Fibroblast of peridontal ligament (primary cell): ENCODE results near the gene FBXO17.

ENCODE experiments used
- DNase-seq: peaks from one replicate; pipeline ENCODE4 v3.0.0-alpha.2; 2010; ENCODE audit errors: extremely low read depth

Gene FBXO17

DNA sequence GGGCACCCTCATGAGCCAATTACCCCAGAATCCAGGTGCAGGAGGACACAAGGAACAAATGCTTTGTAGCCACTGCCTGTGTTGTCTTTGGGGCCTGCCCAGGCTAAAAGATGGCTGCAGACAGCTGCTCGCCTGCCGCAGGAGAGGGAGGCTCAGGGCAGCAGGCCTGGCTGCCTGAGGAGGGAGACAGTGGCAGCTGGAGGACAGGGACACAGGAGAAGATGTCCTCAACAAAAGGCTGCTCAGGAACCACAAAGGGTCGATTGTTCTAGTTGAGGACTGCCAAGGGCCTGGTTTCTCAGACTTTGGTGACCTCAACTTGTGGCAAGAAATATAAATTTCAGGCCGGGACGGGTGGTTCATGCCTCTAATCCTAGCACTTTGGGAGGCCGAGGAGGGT lies 83.8 kb downstream of the FBXO17 start:
- DNase-seq: no peak
